EL (cell line): ENCODE data around the gene HDAC3.
A peak's percentile ranks its signal among the peaks of the same experiment; 100 is the strongest.
"Not testable (repeated sequence)": the region's sequence is repeated elsewhere in the genome, so short reads cannot be mapped to it uniquely, and the experiment has no call there.

Experiments used
- DNase-seq: peaks from one replicate; pipeline ENCODE4 v3.0.0-alpha.2; 2016

The HDAC3 gene

GRCh38 chr5:141633871-141634561, 2.6 kb downstream of the HDAC3 start:
- DNase-seq: no peak

- DNase-seq: no peak
Observed at GRCh38 chr5:141632650-141633049, 4.0 kb downstream of the HDAC3 start.

DNA sequence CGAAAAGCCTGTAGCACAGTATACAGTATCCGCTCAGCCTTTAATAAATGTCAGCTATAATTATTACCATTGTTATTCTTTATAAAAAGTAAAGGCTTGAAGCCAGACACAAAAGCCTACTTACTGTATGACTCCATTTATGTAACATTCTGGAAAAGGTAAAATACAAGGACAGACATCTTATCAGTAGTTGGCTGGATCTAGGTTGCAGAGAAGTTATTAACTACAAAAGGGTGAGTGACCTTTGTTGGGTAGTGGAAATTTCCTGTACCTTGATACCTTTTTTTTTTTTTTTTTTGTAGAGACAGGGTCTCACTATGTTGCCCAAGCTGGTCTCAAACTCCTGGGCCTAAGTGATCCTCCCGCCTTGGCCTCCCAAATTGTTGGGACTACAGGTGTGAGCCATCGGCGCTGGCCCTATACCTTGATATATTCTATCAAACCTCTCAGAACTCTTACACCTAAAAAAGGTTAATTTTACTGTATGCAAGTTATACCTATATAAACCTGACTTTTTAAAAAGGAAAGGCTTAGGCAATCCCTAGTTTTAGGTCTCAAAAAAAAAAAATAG, 6.0 kb downstream of the HDAC3 start:
- DNase-seq: no peak

DNA sequence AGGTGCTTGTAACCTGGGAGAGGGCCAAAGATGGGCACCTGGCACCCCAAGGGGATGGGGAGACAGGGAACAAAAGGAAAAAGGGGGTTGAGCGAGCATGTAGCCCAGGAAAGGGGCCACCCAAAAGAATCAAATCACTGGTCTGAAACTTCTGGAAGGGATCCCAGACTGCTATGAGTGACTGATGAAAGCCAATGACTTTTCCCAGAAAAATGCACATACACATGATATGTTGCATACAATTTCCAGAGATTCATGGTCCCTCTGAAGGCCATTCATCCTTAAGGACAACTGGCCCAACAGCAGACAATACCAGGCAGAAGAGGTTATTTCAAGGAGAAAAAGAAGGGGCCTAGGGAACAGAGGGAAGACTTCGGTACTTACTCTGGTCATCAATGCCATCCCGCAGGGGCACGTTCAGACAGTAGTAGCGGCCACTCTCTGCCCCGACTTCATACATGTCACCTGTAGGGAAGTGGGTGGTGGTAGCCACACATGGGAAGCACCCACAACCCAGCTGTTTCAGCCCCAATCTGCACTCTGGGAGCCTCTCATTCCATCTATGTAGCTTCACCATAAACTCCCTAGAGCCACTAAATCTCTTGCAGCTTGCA, 8.4 kb downstream of the HDAC3 start:
- DNase-seq: peak; percentile 39

DNA sequence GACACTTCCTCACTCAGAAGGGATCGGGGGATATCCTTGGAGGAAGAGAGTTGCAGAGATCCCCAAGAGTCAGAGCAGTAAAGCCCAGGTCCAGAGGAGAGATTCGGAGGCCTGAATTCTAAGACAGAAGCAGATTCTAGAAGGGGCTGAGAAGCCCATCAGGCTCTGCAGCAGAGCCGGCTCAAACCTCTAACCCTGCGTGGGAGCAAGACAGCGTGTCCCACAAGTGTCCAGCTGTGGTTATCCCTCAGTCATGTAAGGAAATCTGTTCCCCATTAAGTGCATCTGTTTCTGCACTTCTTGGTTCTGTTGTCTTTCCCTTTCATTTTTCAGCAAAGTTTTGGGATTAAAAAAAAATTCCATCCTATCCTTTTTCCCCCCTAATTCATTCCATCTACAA, 13.0 kb downstream of the HDAC3 start:
- DNase-seq: no peak

- no peak for DNase-seq
Observed at GRCh38 chr5:141623186-141623585, 13.5 kb downstream of the HDAC3 start.

- DNase-seq: peak; percentile 97
Observed at GRCh38 chr5:141618804-141619554, 17.7 kb downstream of the HDAC3 start, which contains the start of gene DIAPH1. Gene DIAPH1 (minus strand): TSS chr5:141619000. CDS start chr5:141618914, 86 bp downstream.

DNA sequence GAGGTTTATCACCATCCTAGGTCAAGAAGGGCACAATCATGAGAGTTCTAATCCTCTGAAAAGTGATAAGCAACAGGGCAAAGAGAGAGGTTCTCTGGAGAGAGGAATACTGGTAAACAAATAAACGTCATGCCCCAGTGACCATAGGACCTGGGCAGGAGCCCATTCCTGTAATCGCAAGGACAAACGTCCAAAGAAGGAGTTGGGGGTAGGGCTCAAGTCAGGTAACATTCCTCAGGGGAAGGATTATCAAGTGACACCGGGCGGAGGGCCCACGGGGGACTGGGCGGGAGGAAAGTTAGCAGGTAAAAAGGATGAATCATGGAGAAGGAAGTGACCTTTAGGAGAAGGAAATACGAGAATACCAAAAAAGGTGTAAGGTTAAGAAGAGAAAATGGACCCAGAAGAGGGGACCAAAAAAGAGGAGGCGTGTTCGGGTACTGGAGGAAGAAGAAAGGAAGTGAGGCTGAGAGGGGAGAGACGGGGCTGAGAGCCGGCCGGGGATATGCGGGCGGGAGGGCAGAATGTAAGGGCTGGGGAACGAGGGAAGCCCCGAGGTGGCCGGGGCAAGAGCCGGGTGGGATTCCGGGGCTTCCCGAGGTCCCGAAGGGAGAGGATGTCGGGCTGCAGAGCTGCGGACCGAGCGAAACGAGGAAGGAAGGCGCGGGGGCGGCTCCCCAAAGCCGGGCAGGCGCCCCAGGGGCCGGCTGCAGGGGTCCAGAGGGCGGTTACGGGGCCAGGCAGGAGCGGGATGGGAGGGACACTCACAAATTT, 18.4 kb downstream of the HDAC3 start:
- DNase-seq: peak; percentile 56

GRCh38 chr5:141617682-141618029, 19.0 kb downstream of the HDAC3 start:
- no peak for DNase-seq

DNA sequence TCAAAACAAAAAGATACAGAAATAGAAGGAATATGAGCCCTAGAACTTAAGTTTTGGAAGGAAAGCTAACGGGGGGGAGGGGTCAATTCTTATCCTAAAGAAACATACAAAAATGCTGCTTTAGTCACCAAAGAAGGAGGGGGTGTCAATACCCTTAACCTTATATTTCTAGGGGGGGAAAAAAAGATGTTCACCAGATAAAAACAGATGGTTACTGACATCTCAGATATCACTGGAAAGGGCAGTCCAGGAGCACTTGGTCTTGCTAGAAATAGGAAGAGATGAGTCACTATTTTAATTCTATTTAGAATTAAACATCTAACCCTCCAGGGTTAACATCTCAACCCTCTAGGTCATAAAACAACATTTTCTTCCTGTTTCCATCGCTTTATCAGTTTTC, 19.5 kb downstream of the HDAC3 start:
- DNase-seq: no peak

GRCh38 chr5:141615991-141616720, 20.5 kb downstream of the HDAC3 start:
- DNase-seq: no peak

DNA sequence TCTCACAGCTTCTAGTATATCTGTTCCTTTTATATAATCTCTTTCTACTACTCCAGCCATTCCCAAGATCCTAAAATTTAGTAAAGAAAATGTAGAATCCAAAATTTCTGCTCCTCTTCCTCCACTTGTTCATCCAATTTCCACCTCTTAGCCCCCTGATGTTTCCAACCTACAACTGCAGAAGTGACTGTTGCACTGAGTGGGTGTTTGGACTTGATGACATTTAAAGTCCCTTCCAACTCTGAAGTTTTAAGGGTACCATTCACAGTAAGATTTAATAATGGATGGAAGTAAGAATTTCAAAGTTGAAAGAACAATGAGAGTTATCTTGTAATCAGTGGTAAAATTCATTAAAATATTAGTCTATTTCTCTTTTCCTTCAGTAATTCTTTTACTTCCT, 23.3 kb downstream of the HDAC3 start:
- DNase-seq: no peak

GRCh38 chr5:141611289-141611688, 25.4 kb downstream of the HDAC3 start:
- no peak for DNase-seq

- DNase-seq: not testable (repeated sequence)
Observed at GRCh38 chr5:141609921-141610320, 26.7 kb downstream of the HDAC3 start.

DNA sequence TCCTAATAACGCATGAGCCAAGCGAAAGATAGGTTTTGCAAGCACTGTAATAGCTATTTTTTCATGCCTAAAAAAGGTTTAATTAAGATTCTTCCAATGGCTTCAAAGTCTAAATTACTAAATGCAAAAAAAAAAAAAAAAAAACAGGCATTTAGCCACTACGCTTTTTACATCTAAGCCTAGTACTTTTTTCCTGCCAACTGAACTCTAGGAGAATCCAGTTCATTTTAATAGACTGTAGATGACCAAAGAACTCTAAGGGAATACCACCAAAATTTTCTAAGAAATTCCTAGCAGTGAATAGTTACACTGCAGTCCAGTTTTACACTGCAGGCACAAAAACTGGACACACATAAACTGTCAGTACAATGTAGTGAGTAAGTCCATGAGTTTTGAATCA, 27.6 kb downstream of the HDAC3 start:
- no peak for DNase-seq

- no peak for DNase-seq
Observed at GRCh38 chr5:141608557-141608956, 28.1 kb downstream of the HDAC3 start.

DNA sequence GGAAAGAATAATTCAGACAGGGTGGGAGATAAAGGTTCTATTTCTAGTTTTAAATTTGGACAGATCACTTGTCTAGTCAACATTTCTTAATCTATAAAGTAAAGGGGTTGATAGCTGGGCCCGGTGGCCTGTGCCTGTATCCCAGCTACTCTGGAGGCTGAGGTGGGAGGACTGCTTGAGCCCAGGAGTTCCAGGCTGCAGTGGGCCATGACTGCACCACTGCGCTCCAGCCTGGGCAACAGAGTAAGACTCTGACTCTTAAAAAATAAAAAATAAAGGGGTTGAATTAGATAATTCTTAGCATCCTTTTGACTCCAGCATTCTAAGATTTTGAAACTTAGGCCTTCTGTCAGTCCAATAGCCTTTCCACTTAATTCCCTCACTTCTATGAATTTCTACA, 28.6 kb downstream of the HDAC3 start:
- DNase-seq: no peak

DNA sequence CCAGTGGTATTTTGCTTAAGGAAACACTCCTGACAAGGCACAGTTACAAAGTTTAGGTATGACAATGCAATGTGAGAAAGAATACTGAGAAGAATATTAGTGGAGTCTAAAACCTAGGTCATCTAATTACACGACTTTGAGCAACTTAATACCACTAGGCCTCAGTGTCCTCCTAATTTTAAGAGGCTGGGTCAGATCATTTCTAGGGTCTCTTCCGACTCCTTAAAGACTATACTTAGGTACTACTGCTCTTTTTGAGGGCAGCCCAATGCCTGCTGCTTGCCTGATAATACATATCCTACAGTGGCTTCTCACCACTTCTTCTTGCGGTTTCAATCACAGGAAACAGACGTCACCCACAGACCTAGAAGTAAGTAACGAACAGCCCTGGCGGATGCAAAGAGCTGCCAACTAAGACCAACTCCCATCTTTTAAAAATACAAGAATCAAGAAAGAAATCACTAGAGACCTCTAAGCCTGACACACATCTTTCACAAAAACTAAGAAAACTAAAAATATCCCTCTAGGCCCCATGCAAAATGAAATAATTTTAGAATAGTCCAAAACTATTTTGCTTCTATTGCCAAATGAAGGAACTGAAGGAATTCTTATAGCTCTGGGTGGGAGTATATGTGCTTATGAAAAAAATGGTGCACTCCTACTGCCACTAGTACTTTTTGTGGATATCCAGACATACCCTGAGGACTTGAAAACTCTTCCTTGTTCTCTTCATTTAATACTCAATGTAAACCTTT, 30.9 kb downstream of the HDAC3 start:
- peak; percentile 43 for DNase-seq

GRCh38 chr5:141603923-141604717, 32.5 kb downstream of the HDAC3 start:
- peak; percentile 96 for DNase-seq

- DNase-seq: no peak
Observed at GRCh38 chr5:141602606-141603005, 34.0 kb downstream of the HDAC3 start.
